ENCODE results near the gene MGAT3. TPM values are rescaled to one million over a fixed set of nuclear protein-coding genes. Genes with fewer than 3 reads are reported as not detected.

MGAT3 gene
- total and polyA plus RNA-seq, 2 donors (not counting 1 experiment from before 2014, with no cell fraction given): 11.1 to 27.8 TPM

DNA sequence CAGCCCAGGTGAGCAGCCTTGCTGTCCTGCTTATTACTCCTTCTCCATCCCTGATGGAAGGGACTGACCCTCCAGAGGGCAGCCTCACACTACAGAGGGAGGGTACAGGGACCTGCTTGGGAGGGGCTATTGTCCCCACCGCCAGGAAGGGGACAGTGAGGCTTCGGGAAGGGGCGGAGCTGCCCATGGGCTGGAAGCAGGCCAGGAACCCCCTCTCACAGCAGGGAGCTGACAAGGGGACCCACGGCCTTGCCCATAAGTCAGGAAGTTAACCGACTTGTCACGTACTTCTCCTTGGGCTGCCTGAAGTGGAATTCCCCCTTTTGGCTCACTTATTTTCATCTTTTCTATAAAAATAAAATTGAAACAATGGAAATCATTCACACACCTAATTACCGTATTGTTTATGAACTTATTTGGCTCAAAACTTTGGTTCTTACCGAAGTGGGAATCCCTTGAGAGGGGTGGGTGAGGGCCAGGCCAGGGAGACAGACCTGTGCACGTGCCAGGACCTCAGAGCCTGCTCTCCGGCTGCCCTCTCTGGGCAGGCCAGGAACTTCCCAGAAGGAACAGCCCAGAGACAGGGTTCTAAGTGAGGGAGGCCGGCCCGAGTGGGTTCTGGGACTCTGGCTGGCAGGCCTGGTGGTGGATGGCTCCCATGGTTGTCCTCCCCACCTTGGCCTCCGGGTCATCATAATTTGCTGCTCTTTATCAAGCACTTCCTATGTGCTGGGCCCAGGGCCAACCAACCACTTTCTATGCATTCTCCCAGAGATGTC, 5.8 kb downstream of the MGAT3 start:
- Histone ChIP-seq H3K27me3 (replicated peaks in 1 of 4; ENCODE audit: control extremely low read depth in 1 of 4, control insufficient read depth in 3 of 4, insufficient read depth in 4 of 4, low read length in 3 of 4) (peaks cover 0 to 10% (median 4%) of the 10 kb centered on the region in 4 experiments), H3K9me3 (ENCODE audit: control extremely low read depth in 1 of 3, control insufficient read depth in 2 of 3, insufficient read depth in 1 of 3, low read length in 2 of 3) (no peaks in the 10 kb centered on the region), H3K79me2 (ENCODE audit: control insufficient read depth, insufficient read depth, low read length) (peaks cover 39% of the 10 kb centered on the region), H3K9ac (ENCODE audit: low read length) (peak overlapping the region; percentile 33), H3K4me1 (ENCODE audit: control insufficient read depth in 2 of 2, insufficient read depth in 2 of 2, low read length in 2 of 2) (peaks cover 60 to 75% of the 10 kb centered on the region in 2 donors), H3K27ac (ENCODE audit: low read length in 2 of 2) (peak overlapping the region; percentile 75 to 83), H2AFZ (ENCODE audit: insufficient read depth, low read depth, low read length, poor library complexity, severe bottlenecking) (peak overlapping the region; percentile 38), H4K20me1 (ENCODE audit: control insufficient read depth, insufficient read depth, low read length, poor library complexity, severe bottlenecking) (no peaks in the 10 kb centered on the region), H3K4me3 (ENCODE audit: control extremely low read depth in 1 of 5, extremely low read depth in 1 of 5, insufficient read depth in 1 of 5, low read depth in 2 of 5, low read length in 4 of 5) (no peak overlapping the region), H3K4me2 (replicated peaks; ENCODE audit: low read depth, low read length, poor library complexity, severe bottlenecking) (peak overlapping the region; percentile 62), H3K36me3 (replicated peaks in 1 of 2; ENCODE audit: control extremely low read depth in 1 of 2, control insufficient read depth in 1 of 2, extremely low read depth in 1 of 2, insufficient read depth in 2 of 2, low read length in 1 of 2) (no peaks in the 10 kb centered on the region)
- H3K4me3 Mint-ChIP-seq: peak overlapping the region; percentile 50
- WGBS (ENCODE audit: insufficient coverage): 56% methylated on average over 6 of the region's 13 CpGs
- CTCF ChIA-PET: interaction anchor here (0.6 to 1.0 kb wide), 4 partner anchors 16 to 324 kb away, joined by 3 to 4 read pairs (median 3); no protein-coding TSS in a partner anchor
- H3K27me3 Mint-ChIP-seq: peaks cover 6% of the 10 kb centered on the region
- H3K4me1 Mint-ChIP-seq: peaks cover 77% of the 10 kb centered on the region
- intact Hi-C loops (cut with micrococcal nuclease): no loop called here
- no peaks in the 10 kb centered on the region for H3K9me3 Mint-ChIP-seq (ENCODE audit: insufficient read depth)
- DNase-seq (peak; percentile 67), ATAC-seq (ENCODE audit: low read depth) (peak; percentile 19)
- peak overlapping the region; percentile 62 for H3K27ac Mint-ChIP-seq
- POLR2A ChIA-PET: interaction anchor here (0.6 to 1.4 kb wide), 2 partner anchors 15 to 16 kb away, joined by 3 to 9 read pairs; no protein-coding TSS in a partner anchor
- TF ChIP-seq EZH2 (IDR thresholded peaks at IDR 0.05; ENCODE audit: borderline replicate concordance, insufficient read depth, low read depth, low read length, poor library complexity, severe bottlenecking): no peak
- TF ChIP-seq, protein P1, sequence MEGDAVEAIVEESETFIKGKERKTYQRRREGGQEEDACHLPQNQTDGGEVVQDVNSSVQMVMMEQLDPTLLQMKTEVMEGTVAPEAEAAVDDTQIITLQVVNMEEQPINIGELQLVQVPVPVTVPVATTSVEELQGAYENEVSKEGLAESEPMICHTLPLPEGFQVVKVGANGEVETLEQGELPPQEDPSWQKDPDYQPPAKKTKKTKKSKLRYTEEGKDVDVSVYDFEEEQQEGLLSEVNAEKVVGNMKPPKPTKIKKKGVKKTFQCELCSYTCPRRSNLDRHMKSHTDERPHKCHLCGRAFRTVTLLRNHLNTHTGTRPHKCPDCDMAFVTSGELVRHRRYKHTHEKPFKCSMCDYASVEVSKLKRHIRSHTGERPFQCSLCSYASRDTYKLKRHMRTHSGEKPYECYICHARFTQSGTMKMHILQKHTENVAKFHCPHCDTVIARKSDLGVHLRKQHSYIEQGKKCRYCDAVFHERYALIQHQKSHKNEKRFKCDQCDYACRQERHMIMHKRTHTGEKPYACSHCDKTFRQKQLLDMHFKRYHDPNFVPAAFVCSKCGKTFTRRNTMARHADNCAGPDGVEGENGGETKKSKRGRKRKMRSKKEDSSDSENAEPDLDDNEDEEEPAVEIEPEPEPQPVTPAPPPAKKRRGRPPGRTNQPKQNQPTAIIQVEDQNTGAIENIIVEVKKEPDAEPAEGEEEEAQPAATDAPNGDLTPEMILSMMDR (IDR thresholded peaks at IDR 0.05): no peak

DNA sequence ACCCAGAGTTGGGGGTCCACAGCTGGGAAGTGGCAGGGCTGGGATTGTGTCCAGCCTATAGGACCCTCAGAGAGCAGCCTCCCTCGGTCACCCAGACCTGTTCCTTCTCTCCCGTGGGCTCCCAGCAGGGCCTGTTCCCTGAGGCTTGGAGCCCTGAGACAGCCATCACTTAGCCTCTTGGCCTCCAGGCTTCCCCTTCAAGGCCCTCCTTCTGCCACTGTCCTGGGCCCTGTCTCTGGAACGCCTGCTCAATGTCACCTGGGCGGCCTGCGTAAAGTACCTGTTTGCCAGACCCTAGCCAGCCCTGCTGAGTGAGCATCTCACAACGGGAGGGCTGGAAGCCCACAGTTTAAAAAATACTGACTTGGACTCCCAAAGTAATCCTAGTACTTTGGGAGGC, 6.5 kb downstream of the MGAT3 start:
- H3K27me3 ChIP-seq (replicated peaks in 1 of 4; ENCODE audit: control extremely low read depth in 1 of 4, control insufficient read depth in 3 of 4, insufficient read depth in 4 of 4, low read length in 3 of 4): peaks cover 0 to 5% (median 2%) of the 10 kb centered on the region in 4 experiments
- peaks cover 61 to 77% of the 10 kb centered on the region in 2 donors for H3K4me1 ChIP-seq (ENCODE audit: control insufficient read depth in 2 of 2, insufficient read depth in 2 of 2, low read length in 2 of 2)
- no peak for TF ChIP-seq EZH2 (IDR thresholded peaks at IDR 0.05; ENCODE audit: borderline replicate concordance, insufficient read depth, low read depth, low read length, poor library complexity, severe bottlenecking)
- TF ChIP-seq, protein P1 (IDR thresholded peaks at IDR 0.05): no peak
- peaks cover 37% of the 10 kb centered on the region for H3K79me2 ChIP-seq (ENCODE audit: control insufficient read depth, insufficient read depth, low read length)
- H4K20me1 ChIP-seq (ENCODE audit: control insufficient read depth, insufficient read depth, low read length, poor library complexity, severe bottlenecking): no peaks in the 10 kb centered on the region
- peak overlapping the region; percentile 33 for H3K9ac ChIP-seq (ENCODE audit: low read length)
- intact Hi-C loops (cut with micrococcal nuclease): no loop called here
- H3K4me1 Mint-ChIP-seq: peaks cover 79% of the 10 kb centered on the region
- peak overlapping the region; percentile 62 for H3K27ac Mint-ChIP-seq
- DNase-seq: peak; percentile 11
- peak overlapping the region; percentile 29 for H3K4me3 Mint-ChIP-seq
- peak overlapping the region; percentile 62 for H3K4me2 ChIP-seq (replicated peaks; ENCODE audit: low read depth, low read length, poor library complexity, severe bottlenecking)
- H3K36me3 ChIP-seq (replicated peaks in 1 of 2; ENCODE audit: control extremely low read depth in 1 of 2, control insufficient read depth in 1 of 2, extremely low read depth in 1 of 2, insufficient read depth in 2 of 2, low read length in 1 of 2): no peaks in the 10 kb centered on the region
- no peak overlapping the region for H3K4me3 ChIP-seq (ENCODE audit: control extremely low read depth in 1 of 5, extremely low read depth in 1 of 5, insufficient read depth in 1 of 5, low read depth in 2 of 5, low read length in 4 of 5)
- 97% methylated on average over 6 of the region's 6 CpGs for WGBS (ENCODE audit: insufficient coverage)
- no peaks in the 10 kb centered on the region for H3K9me3 ChIP-seq (ENCODE audit: control extremely low read depth in 1 of 3, control insufficient read depth in 2 of 3, insufficient read depth in 1 of 3, low read length in 2 of 3)
- ChIA-PET POLR2A (interaction anchor here (2.7 kb wide), 1 partner anchor 16 kb away, joined by 20 read pairs; no protein-coding TSS in a partner anchor), CTCF (interaction anchor here (0.8 to 2.7 kb wide), 4 partner anchors 12 to 64 kb away, joined by 3 to 9 read pairs (median 4); partner anchors contain the start of gene TAB1)
- H3K9me3 Mint-ChIP-seq (ENCODE audit: insufficient read depth): no peaks in the 10 kb centered on the region
- ATAC-seq (ENCODE audit: low read depth): no peak
- H3K27ac ChIP-seq (ENCODE audit: low read length in 2 of 2): peak overlapping the region; percentile 75 to 83
- H2AFZ ChIP-seq (ENCODE audit: insufficient read depth, low read depth, low read length, poor library complexity, severe bottlenecking): peak overlapping the region; percentile 38
- H3K27me3 Mint-ChIP-seq: peaks cover 4% of the 10 kb centered on the region
